Measurements from ENCODE around the gene PTPRN2.

GRCh38 chr7:157495594-157495993, 1092.0 kb downstream of the PTPRN2 start:
- no peak for TF ChIP-seq GATA2 (IDR thresholded peaks at IDR 0.05; ENCODE audit: low read depth, low read length)
- no peak for TF ChIP-seq GATA3 (IDR thresholded peaks at IDR 0.05; ENCODE audit: low read depth, low read length)

Data from SH-SY5Y (cell line).